ENCODE measurements around the gene WDR83. TPM values are rescaled to one million over a fixed set of nuclear protein-coding genes. Genes with fewer than 3 reads are reported as not detected.
"Not testable (repeated sequence)": the region's sequence is repeated elsewhere in the genome, so short reads cannot be mapped to it uniquely, and the experiment has no call there.

Gene WDR83
- total RNA-seq, 1 experiment from 2014 or later = 15.1 TPM

GRCh38 chr19:12685831-12686230, 19.2 kb downstream of the WDR83 start:
- no peak for DNase-seq (ENCODE audit: low spot score)

GRCh38 chr19:12687496-12688196, 21.0 kb downstream of the WDR83 start, which contains the start of gene GNG14:
GNG14 (plus strand) TSS chr19:12687998; CDS start chr19:12688049, 51 bp downstream.
- DNase-seq (ENCODE audit: low spot score) = no peak

DNA sequence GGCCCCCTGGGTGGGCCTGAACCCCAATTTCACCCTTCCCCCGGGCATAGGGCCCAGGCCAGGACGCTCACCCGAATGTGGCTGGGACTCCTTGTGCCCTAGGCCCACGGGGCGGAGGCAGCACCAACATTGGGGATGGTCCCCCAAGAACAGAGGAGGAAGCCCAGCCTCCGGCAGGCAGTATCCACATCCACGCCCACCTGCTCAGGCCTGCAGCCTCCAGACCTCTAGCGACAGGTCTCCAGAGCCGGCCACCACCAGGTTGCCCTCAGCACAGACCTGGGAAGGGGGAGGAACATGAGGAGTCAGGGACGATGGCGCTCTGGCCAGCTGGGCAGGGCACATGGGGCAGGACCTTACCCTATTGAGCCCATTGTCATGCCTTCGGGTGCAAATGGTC, 22.4 kb downstream of the WDR83 start:
- no peak for DNase-seq (ENCODE audit: low spot score)

- DNase-seq (ENCODE audit: low spot score) = no peak
These were observed 23.1 kb downstream of the WDR83 start for GRCh38 chr19:12689581-12690216.

- DNase-seq (ENCODE audit: low spot score) = no peak
These were observed 26.4 kb downstream of the WDR83 start for GRCh38 chr19:12692960-12693359.

DNA sequence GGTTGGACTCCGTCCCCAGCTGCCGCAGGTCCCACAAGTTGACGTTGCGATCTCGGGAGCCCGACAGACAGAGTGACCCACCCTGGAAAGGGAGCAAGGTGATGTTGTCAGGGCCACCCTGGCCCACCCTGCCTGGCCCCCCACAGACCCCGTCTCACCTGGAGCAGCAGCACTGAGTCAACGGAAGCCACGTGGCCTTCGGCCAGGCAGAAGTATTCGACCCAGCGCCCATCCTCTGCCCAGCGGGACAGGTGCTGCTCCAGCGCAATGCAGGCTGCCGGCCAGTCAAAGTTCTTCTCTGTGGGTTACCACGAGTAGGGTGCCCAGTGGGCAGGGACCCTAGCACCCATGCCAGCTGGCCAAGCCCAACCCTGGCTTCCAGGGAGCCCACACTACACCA, 28.0 kb downstream of the WDR83 start:
- DNase-seq (ENCODE audit: low spot score) = no peak

DNA sequence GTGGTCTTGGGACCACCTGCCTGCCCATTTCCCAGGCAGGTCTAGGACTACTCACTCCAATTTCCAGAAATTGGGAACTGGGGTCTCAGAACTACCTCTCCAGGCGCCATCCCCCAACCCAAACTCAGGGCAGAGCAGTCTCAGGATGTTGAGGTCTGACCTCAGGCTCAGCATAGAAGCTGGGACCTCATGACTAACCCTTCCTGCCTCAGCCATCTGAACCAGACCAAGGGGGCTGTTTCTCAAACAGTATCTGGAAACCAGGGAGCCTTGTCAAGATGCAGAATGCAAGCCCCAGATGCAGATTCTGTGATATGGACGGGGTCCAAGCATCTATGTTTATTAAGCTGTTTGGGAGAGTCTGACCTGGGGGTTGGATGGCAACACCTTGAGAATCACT, 28.5 kb downstream of the WDR83 start:
- DNase-seq (ENCODE audit: low spot score) = no peak

DNA sequence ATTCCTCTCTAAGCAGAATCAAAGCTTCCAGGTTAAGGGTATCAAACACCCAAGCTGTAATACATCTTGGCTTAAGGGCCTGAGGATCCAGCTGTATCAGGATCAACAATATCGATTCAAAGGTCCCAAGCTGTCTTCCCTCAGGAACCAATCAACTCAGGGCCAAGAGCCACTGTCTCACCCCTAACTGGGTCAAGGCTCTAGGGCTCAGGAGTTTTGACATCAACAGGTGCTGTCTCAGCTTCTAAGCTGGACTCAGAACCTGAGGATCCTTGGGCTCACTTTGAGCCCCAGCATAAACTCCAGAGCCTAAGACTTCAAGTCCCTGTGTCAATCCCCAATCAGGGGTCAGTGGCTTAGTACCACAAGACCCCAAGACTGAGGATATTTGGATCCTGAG, 28.9 kb downstream of the WDR83 start:
- DNase-seq (ENCODE audit: low spot score) = no peak

DNA sequence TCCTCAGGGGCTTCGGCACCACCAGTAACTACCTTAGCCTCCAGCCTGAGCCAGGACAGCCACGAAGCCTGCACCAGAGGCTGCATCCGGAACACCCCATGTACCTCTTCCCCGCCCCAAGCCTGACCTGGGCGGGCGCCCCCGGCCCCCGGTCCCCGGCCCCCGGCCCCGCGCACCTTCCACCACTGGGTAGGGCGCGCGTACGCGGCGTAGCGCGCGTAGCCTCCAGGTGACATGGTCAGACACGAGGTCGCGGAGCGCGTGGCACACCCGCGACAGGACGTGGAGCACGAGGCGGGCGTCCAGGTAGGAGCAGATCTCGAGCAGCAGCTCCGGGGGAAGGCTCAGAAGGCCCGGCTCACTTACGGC, 29.4 kb downstream of the WDR83 start:
- no peak for DNase-seq (ENCODE audit: low spot score)

DNA sequence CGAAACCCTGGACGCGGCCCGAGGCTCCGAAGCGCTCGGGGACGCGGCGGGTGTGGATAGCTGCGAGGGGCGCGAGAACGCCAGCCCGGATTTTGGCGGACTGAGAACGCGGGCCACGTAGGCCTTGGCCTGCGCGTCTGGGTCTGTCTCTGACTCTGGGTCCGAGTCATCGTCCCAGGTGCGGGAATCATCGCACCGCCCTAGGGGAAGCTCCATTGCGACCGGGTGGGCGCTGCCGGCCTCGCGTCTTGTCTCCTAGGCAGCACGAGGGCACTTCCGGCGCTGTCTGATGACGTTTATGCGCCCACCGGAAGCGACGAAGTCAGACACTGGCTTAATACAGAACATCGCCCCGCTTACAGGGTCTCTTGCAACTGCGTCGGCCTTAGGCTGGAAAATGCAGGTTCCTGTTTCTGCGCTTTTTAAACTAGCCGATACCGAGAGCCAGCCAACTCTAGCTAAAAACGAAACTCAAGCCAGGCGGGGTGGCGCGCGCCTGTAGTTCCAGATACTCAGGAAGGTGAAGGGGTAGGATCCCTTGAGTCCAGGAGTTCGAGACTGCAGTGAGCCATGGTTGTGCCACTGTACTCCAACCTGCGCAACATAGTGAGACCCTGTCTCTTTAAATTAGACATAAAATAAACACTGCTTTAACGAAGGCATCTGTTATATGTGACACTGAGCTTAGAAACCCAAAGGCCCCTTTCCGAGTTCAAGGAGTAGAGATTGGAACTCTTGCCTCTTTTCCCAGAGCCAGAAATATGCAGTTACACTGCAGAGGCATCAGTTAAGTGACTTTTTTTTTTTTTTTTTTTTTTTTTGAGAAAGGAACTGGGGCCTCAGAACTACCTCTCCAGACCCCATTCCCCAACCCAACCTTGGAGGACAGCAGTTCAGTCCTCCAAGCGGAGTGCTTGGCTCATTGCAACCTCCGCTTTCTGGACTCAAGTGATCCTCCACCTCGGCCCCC, 30.0 kb downstream of the WDR83 start, which contains the start of gene FBXW9:
Gene FBXW9 (minus strand): TSS at position 266 of the 970 bp plus-strand sequence. CDS start 50 bp downstream, at position 216.
- DNase-seq (ENCODE audit: low spot score) = peak; percentile 90

DNA sequence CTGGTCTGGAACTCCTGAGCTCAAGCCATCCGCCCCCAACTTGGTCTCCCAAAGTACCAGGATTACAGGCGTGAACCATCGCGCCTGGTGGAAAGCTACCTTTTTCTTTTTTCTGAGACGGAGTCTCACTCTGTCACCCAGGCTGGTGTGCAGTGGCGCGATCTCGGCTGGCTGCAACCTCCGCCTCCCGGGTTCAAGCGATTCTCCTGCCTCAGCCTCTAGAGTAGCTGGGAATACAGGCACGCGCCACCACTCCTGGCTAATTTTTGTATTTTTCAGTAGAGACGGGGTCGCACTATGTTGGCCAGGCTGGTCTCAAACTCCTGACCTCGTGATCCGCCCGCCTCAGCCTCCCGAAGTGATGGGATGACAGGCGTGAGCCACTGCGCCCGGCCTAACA, 30.8 kb downstream of the WDR83 start:
- not testable (repeated sequence) for DNase-seq (ENCODE audit: low spot score)

GRCh38 chr19:12698138-12698537, 31.5 kb downstream of the WDR83 start:
- DNase-seq (ENCODE audit: low spot score) = no peak

DNA sequence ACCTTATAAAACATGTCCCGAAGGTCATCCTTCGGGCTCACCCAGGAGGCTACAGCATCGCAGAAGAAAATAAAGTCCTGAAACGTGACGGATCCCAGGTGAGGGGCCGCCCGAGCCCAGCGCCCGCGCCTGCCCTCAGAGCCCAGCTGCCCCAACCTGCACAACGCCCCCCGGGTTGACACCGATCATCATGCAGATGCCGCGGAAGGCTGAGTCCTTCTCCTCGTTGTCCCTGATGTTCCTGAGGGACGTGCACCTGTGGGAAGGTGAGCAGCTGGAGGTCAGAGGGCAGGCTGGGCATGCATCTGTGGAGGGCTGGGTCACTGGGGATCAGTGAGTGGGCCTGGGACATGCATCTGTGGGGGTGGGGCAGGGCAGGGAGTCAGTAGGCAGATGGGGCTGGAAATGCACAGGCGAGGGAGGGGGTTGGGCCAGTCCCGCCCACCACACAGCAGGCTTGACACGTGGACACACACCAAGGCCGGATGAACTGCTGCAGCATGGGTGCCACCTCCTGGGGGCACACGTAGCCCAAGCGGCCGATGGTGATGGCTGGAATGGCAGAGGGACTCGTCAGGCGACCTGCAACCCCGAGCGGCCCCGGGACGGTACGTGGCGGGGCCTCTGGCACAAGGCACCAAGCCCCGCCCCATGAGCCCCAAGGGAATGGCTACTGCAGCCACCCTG, 35.1 kb downstream of the WDR83 start:
- no peak for DNase-seq (ENCODE audit: low spot score)

- DNase-seq (ENCODE audit: low spot score) = peak; percentile 68
These were observed 36.4 kb downstream of the WDR83 start for GRCh38 chr19:12703046-12703445.

DNA sequence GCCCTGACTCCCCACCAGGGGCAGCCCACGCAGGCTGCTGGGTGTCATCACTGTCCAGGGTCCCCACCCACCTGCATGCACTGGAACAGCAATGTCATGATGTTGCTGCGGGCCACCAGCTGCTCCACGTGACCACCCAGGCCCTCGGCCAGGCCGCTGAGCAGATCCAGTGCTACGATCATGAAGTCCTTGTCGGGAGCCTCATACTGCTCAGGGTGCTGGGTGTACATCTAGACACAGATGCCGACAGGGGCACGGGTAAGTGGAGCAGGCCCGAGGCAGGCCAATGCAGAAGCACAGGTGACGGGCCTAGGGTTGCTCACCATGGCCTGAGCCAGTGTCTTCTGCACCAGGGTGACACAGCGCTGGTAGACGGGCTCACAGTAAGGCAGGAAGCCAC, 38.6 kb downstream of the WDR83 start:
- no peak for DNase-seq (ENCODE audit: low spot score)

- no peak for DNase-seq (ENCODE audit: low spot score)
These were observed 39.2 kb downstream of the WDR83 start for GRCh38 chr19:12705654-12706331.

DNA sequence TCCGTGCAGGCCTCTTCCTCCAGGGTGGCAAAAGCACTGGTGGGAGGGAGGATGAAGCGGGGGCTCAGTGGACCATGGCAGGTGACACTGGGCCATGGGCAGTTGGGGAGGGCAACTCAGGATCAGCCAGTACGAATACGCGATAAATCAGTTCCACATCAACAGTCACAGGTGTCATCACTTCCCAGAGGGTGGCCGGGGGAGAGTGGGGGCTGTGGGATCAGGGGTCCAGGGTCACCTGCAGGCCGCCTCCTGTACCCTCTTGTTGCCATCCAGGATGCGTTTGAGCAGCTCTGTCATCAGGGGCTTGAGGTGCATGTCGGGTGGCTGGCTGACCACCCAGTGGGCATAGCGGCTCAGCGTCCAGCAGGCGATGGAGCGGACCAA, 39.7 kb downstream of the WDR83 start:
- DNase-seq (ENCODE audit: low spot score) = no peak

- DNase-seq (ENCODE audit: low spot score) = no peak
These were observed 42.0 kb downstream of the WDR83 start for GRCh38 chr19:12708641-12709040.

DNA sequence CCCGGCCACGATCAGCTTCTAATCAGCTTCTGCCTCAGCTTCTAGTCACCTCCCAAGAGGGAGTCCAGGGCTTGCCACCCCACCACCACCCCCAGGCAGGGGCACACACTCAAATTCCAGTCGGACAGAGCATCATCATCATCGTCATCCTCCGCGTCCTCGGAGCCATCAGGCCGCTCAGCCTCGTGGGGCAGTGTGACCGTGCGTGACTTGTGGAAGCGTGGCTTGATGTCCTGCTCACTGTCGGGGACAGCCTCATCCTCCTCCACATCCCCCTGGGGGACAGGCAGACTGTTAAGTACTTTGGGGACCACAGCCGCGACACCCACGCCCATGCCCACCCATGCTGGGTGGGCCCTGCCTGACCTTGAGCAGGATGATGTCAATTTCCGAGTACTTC, 44.6 kb downstream of the WDR83 start:
- no peak for DNase-seq (ENCODE audit: low spot score)

DNA sequence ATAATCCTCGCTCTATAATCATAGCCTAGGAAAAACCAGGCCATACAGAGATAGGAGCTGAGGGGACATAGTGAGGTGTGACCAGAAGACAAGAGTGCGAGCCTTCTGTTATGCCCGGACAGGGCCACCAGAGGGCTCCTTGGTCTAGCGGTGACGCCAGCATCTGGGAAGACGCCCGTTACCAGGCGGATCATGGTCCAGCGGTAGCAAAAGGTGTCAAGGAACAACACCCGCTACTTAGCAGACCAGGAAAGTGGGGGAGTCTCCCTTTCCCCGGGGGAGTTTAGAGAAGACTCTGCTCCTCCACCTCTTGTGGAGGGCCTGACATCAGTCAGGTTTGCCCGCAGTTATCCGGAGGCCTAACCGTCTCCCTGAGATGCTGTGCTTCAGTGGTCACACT, 45.5 kb downstream of the WDR83 start:
- DNase-seq (ENCODE audit: low spot score) = not testable (repeated sequence)

DNA sequence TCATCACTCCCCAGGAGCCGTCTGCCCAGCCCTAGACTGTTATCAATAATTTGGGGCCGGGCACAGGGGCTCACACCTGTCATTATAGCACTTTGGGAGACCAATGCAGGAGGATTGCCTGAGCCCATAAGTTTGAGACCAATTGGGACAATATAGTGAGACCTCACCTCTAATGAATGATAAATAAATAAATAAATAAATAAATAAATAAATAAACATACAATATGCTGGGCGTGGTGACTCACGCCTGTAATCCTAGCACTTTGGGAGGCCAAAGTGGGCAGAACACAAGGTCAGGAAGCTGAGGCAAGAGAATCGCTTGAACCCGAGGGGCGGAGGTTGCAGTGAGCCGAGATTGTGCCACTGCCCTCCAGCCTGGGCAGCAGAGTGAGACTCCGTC, 46.7 kb downstream of the WDR83 start:
- not testable (repeated sequence) for DNase-seq (ENCODE audit: low spot score)
